HG03103 (cell line): Measurements from ENCODE around the gene ANKMY1.

Experiments used
- ATAC-seq: cut with Tn5 transposase; IDR thresholded peaks from one replicate; pipeline ENCODE4 v1.9.1; 2021; ENCODE audit warnings: low read depth; ENCODE audit not compliant: unreplicated experiment

The ANKMY1 gene

GRCh38 chr2:240595381-240596079, 37.7 kb upstream of the ANKMY1 start:
- ATAC-seq, result no peak

GRCh38 chr2:240594511-240595380, 37.0 kb upstream of the ANKMY1 start:
- no peak for ATAC-seq

GRCh38 chr2:240593703-240594451, 36.1 kb upstream of the ANKMY1 start:
- ATAC-seq, result no peak

GRCh38 chr2:240593026-240593702, 35.4 kb upstream of the ANKMY1 start:
- ATAC-seq, result no peak

- no peak for ATAC-seq
These were observed 34.0 kb upstream of the ANKMY1 start for GRCh38 chr2:240591784-240592183.

- no peak for ATAC-seq
These were observed 33.4 kb upstream of the ANKMY1 start for GRCh38 chr2:240591226-240591625.

GRCh38 chr2:240590681-240591111, 32.9 kb upstream of the ANKMY1 start:
- ATAC-seq, result no peak

GRCh38 chr2:240589850-240590525, 32.2 kb upstream of the ANKMY1 start:
- no peak for ATAC-seq

- ATAC-seq, result no peak
These were observed 31.6 kb upstream of the ANKMY1 start for GRCh38 chr2:240589375-240589774.

- no peak for ATAC-seq
These were observed 30.9 kb upstream of the ANKMY1 start for GRCh38 chr2:240588669-240589068.

GRCh38 chr2:240588006-240588655, 30.3 kb upstream of the ANKMY1 start:
- no peak for ATAC-seq

GRCh38 chr2:240586919-240587800, 29.4 kb upstream of the ANKMY1 start:
- no peak for ATAC-seq

GRCh38 chr2:240586198-240586918, 28.6 kb upstream of the ANKMY1 start, which contains the start of gene CAPN10:
Gene CAPN10, plus strand, starts transcription at chr2:240586734. Its CDS starts 178 bp downstream, at chr2:240586912.
- ATAC-seq, result peak; percentile 44

GRCh38 chr2:240585681-240586197, 28.0 kb upstream of the ANKMY1 start:
- no peak for ATAC-seq

GRCh38 chr2:240585101-240585500, 27.3 kb upstream of the ANKMY1 start:
- peak; percentile 12 for ATAC-seq

GRCh38 chr2:240584486-240585031, 26.8 kb upstream of the ANKMY1 start:
- ATAC-seq, result peak; percentile 49

- no peak for ATAC-seq
These were observed 26.0 kb upstream of the ANKMY1 start for GRCh38 chr2:240583774-240584173.
